T follicular helper cell (primary cell): Measurements from ENCODE around the gene FADS2.

Source experiments
- DNase-seq: peaks from one replicate; pipeline ENCODE4 v3.0.0-alpha.2; 2020; ENCODE audit warnings: low read depth

FADS2 gene

DNA sequence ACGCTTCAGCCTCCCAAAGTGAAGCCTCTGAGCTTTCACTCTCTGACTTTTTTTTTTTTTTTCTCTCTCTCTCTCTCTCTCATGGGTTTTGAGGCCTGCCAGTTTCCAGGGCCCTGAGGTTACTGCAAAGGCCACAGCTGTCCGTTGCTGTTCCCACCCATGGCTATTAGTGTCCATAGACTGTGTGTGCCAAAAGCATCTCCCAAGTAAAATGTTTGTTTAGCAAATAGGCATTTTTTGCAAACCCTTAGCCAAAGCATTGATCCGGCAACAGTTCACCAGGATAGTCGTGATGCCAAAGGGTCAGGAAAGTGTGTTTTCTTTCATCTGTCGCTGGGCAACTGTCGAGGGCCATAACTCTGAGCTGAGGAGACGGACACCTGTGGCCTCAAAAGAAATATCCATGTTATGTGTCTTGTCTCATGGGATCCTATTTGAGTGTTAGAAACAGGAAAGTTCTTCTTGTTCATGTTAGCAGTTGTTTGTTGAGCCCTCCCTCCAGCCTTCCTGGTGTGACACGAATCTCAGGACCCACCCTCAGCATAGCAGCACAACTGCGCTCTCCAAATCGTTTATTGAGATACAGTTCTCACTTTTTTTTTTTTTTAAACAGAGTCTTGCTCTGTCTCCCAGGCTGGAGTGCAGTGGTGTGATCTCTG is 18.4 kb downstream of the FADS2 start:
- DNase-seq: no peak

DNA sequence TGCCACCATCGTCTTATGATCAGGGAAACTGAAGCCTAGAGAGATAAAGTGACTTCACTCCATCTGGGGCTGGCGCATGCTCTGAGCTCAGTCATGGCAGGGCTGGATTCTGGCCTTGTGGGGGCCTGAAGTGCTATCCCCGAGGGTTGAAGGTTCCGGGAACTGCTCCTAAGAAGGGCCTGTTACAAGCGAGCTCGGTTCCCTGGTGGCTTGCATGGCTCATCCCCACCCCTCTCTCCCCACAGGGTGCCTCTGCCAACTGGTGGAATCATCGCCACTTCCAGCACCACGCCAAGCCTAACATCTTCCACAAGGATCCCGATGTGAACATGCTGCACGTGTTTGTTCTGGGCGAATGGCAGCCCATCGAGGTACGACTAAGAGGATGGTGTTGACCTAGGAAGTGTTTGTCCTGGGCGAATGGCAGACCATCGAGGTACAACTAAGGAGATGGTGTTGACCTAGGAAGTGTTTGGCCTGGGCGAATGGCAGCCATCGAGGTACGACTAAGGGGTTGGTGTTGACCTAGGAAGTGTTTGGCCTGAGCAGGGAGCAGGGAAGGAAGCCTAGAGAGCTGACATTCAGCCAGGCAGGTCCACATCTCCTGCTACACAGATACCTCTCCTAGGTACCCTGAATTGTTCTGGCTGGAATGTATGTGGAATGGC is 19.9 kb downstream of the FADS2 start:
- DNase-seq: no peak

DNA sequence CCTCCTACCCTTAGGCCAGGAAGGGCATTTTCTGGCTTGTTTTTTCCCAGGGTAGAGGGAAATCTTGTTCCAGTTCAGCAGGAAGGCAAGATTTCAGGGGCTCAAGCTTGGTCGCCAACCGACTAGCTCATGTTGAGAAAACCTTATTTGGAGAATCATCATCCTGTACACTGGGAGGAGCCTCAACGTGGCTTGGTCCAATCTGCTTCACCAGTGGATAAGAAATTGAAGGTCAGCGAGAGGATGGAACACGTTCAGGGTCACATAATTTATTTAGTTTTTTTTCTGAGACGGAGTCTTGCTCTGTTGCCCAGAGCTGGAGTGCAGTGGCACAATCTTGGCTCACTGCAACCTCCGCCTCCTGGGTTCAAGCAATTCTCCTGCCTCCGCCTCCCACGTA is 20.5 kb downstream of the FADS2 start:
- DNase-seq: no peak

DNA sequence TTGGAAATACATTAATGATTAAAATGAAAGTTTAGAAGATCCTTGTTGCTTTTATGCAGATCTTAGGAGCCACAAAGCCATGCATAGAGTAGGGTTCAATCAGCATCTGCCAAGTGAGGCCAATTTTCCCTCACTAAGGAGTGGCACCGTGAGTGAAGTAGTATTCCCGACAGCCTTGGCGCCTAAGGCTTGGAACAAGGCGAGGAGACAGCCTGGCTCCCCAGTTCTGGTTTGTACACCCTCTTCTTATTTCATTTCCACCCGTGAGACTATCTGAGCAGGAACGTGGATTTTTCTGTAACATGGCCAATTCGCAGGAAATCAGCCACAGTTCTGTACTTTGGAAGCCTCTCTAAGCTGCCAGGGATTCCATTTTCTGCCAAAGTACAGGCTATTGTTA is 22.6 kb downstream of the FADS2 start:
- DNase-seq: no peak

DNA sequence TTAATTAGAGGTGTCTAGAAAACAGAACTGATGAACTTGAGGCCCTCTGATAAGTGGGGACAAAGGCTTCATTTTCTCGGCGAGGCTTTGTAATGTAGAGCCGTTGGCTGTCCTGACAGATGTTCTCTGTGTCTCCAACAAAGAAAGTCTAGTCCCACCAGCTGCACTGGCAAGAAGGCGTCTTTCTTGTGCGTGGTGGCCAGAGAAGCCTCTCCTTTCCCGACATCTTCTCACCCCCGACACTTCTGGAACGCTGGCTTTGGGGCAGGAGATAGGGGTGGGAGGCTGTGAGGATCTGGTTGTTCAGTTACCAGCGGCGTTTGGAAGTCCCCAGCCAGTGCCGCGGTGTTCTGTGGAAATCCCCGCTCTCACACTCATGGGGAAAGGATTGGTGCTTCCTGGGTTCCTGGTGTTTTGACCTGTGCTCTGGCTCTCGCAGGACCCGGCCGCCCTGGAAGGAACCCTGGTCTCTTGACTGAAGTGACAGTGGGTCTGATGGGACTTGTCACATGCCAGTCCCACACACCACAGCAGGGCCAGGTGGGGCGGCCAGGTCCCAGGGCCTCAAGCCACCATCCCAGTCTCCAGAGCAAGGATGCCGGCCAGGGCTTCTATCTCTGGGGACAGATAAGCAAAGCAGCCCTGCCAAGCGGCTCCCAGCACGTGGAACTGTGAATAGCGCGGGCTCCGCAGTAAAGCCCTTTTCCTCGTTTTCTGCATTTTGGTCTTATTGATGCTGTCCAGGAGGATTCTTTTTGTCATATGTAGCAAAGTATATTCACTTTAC is 23.2 kb downstream of the FADS2 start:
- DNase-seq: no peak

DNA sequence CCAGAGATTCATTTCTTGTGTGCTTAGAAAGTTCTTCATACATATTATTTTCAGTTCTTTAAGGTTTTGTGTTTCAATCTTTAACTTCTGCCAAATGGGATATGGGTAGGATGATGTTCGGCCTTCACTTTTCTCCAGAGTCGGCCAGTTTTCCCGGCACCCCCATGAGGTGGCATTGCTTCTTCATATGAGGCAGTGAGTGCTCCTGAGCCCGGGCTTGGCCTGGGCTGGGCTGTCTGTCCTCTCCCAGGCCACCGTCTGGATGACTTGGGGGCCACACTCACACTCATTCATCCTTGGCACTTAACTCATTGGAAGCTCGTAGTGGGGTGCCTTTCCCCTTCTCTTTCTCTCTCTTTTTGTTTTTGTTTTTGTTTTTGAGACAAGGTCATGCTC is 23.8 kb downstream of the FADS2 start:
- DNase-seq: no peak

DNA sequence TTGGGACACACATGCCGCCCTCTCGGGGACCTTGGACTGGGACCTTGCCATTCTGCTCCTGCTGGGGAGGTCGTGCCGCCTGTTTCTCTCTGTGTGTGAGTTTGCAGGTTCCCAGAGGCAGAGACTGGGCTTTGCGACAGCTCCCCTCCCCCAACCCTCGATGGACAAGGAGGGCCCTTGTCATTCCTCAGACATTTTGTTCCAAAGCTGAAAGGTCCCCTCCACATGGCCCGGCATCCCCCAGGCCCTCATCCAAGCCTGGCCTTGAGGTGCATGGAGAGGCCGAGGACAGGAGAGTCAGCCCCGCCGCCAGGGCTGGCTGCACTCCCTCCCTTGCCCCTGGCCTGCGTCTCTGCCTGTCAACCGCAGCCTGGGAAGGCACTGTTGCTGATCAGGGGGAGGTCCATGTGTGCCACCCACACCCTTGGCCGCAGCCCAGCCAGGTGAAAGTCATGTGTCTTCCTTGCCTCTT is 25.6 kb downstream of the FADS2 start:
- no peak for DNase-seq

DNA sequence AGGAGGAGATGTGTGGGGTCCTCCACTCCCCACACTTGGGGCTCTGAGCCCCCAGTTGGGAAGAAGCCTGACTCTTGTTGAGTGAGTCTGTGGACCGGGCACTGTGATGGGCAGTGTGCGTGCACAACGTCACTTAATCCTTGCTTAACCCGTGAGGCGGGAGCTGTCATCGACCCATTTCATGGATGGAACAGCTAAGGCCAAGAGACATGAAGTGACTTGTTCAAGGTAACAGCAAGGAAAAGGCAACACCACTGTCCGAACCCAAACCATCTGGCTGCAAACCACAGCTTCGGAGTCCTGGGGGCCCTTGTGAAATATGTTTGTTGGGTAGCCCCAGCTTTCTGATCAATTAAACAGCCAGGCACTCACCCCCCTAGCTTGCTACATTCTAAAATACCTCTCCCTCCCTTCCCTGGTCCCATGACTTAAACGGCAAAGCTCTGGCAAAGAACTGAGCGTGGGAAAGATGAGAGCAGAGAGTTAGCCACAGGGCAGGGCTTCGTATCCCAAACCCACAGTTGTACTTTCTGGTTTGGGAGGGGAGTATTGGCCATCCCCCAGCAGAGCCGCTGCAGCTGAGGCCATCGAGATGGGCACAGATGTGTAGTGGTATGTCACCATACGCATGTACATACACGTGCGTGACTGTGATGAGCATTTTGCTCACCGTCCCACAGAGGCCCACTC is 26.3 kb downstream of the FADS2 start:
- no peak for DNase-seq

DNA sequence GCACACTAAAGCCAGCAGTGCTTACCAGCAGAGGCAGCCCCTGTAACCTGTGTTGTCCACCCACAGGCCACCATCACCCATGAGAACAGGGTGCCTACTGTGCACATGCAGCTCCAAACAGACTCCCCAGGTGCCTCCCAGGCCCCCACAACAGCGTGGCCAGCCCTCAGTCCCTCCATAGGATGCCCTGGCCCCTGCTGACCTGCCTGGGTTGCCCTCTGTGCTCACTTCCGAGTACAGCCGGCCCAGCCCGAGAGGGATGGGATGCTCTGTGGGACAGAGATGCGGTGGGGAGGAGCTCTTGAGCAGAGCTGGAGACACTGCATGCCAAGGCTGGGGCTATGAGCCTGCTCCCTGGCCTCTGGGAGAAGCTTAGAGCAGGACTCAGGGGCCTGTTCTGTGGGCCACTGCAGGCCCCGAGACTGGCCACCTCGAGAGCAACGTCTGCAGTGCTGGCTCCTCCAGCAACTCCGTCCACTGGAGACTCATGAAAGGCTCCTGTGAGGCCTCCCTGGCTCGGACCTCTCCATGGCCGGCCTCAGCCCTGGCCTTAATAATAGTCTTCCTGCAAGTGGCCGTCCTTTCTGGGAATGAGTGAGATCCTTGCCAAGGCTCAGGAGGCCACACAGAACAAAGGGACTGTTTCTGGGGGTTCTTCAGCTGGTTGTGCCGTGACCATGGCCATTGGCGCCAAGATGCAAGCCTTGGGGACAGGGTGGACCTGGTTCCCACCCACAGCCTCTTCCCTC is 27.0 kb downstream of the FADS2 start:
- DNase-seq: no peak

DNA sequence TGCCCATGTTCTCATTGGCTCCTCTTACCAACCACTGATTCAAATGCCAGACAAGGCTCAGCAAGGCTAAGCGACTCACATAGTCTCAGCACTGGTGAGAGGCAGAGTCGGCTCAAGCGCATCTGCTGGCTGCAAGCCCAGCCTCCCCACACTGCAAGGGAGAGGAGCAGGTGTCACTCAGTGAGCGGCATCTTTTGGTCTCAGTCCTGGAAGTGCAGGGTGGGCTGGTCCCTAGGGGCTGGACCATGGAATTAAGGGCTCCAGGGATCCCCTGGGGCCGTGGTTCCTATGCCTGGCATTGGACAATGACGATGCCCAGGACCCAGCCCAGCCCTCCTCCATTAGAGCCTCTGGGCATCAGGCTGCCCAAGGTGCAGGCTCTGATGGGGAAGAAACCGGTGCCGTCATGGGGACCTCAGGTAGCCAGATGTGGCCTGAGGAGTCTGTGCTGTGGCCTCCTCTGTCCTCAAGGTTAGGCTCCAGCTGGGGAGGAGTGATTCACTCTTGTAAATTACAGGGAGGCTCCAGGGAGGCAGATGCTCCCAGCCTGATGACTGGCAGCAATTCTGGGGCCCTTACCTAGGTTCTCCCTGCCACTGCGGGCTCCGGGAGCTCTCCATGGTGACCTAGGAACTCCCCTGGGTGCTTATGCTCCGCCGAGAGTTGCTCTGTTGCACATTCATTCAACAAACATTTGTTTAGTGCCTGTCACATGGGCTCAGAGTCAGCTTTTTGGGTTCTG is 28.0 kb downstream of the FADS2 start:
- no peak for DNase-seq

DNA sequence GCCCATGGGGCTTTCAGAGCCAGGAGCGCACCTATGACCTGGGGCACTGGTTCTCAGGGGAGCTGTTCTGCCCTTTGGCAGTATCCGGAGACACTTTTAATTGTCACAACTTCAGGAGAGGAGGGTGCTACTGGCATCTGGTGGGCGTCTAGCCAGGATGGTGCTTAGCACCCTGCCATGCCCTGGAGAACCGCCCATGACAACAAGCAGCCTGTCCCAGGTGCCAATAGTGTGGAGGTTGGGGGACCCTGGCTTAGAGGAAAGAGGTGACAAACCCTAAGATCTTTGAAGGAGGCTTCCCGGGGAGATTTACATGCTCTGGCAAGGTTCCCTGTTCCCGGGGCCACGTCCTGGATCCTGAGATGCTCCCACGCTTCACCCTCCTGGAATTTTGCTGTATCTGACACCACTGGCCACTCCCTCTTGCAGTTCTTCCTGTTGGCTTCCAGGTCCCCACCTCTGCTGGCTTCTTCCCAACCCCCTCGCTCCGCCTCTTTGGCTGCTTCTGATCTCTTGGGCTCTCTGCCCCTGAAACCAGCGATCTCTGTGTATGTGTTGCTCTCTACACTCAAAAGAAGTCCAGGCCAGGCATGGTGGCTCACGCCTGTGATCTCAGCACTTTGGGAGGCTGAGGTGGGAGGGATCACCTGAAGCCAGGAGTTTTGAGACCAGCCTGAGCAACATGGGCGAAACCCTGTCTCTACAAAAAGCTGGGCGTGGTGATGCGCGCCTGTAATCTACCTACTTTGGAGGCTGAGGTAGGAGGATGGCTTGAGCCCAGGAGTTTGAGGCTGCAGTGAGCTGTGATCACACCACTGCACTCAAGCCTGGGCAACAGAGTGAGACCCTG is 32.2 kb downstream of the FADS2 start:
- no peak for DNase-seq

DNA sequence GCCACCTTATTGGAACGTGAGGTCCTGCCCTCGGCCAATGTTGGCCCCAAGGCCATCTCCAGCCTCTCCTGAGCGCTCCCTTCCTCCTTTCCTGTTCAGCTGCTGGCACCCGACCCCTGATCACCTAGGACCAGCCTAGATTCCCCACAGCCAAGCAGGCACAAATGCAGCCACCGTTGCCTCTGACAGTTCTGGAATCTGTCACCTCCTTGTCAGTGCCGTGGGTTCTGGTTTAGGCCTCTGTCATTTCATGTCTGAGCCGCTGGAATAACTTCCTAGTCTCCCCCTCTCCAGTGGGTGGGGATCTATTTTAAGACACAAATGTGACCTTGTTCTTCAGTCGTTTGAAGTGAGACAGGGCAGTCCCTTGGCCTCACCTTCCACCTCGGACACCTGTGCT is 33.5 kb downstream of the FADS2 start:
- no peak for DNase-seq

DNA sequence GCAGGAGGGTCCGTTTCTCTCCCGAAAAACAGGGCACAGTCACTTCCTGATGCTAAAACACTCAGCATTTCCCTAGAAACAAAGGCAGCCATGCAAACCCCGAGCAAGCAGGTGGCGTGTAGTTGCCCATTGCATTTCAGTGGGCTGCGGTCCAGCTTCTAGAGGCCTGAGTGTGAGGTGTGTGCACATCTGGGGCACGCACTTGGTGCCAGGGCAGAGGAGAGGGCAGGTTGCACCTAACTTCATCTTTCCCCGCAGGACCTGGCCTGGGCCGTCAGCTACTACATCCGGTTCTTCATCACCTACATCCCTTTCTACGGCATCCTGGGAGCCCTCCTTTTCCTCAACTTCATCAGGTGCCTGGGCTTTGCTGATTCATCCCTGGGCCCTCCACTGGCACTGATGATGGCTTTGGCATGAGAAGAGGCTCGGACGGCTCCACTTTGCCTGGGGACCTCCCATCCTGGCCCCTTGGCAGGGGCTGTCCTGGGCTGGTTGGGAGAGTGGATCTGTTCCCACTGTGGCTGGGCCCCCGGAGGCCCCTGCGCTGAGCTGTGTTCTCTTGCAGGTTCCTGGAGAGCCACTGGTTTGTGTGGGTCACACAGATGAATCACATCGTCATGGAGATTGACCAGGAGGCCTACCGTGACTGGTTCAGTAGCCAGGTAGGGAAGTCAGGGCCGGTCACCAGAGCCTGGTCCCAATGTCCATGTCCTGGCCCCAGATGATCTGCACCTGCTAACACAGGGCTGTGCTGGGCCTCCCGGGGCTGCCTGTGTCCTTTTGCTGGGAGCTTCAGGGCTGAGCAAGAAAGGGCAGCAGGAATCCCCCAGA is 34.8 kb downstream of the FADS2 start:
- DNase-seq: no peak

DNA sequence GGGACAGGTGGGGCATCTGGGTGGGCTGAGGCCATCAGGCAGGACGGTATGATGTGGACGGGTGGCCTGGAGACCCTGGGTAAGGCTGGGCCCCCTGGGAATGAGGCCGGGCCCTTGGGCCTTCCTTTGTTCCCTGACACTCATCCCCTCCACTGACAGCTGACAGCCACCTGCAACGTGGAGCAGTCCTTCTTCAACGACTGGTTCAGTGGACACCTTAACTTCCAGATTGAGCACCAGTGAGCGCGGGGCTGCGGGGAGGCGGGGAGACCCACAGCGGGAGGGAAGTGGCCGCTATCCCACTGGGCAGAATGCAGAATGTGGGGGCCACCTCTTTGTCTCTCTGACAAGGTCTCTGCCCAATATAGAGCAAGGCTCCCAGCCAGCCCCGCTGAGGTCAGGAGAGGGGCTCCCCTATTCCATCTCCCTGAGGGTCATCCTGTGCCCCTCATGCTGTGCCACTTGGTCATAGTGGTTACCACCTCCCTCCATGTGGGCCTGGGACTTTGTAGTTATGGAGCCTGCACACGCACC is 35.5 kb downstream of the FADS2 start:
- no peak for DNase-seq

DNA sequence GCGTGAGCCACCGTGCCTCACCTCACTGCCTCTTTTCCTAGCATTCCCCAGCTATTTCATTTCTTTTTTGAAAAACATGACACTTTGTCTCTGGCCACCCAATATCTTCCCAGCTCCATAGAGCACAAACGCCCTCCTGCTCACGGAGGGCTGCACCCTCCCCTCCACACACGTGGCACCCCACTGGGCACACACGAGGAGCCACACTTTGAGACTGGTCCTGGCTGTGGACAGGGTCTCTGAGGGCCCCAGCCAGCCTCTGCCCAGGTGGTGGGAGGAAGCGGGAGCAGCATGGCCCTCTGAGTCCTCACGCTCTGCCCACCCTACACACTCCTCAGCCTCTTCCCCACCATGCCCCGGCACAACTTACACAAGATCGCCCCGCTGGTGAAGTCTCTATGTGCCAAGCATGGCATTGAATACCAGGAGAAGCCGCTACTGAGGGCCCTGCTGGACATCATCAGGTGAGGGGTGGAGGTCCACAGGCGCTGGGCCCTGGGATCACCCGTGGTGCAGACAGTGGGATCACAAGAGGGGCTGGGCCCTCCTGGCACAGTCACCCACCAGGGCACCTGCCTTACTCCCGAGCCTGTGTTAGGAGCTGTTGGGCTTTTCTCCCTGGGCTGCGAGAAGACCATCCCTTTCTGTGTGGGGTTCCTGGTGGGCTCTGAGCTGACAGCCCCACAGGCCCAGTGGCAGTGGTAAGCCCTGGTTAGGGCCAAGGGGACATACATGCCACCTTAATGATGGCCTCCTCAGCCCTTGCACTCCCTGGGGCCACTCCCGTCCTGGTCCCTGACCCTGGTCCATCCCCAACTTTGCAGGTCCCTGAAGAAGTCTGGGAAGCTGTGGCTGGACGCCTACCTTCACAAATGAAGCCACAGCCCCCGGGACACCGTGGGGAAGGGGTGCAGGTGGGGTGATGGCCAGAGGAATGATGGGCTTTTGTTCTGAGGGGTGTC is 37.0 kb downstream of the FADS2 start:
- no peak for DNase-seq

DNA sequence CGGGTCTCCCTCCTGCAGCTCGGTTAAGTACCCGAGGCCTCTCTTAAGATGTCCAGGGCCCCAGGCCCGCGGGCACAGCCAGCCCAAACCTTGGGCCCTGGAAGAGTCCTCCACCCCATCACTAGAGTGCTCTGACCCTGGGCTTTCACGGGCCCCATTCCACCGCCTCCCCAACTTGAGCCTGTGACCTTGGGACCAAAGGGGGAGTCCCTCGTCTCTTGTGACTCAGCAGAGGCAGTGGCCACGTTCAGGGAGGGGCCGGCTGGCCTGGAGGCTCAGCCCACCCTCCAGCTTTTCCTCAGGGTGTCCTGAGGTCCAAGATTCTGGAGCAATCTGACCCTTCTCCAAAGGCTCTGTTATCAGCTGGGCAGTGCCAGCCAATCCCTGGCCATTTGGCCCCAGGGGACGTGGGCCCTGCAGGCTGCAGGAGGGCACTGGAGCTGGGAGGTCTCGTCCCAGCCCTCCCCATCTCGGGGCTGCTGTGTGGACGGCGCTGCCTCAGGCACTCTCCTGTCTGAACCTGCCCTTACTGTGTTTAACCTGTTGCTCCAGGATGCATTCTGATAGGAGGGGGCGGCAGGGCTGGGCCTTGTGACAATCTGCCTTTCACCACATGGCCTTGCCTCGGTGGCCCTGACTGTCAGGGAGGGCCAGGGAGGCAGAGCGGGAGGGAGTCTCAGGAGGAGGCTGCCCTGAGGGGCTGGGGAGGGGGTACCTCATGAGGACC is 38.3 kb downstream of the FADS2 start:
- DNase-seq: no peak

DNA sequence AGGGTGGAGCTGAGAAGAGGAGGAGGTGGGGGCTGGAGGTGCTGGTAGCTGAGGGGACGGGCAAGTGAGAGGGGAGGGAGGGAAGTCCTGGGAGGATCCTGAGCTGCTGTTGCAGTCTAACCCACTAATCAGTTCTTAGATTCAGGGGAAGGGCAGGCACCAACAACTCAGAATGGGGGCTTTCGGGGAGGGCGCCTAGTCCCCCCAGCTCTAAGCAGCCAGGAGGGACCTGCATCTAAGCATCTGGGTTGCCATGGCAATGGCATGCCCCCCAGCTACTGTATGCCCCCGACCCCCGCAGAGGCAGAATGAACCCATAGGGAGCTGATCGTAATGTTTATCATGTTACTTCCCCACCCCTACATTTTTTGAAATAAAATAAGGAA is 38.9 kb downstream of the FADS2 start:
- DNase-seq: no peak
